ENCODE measurements around the gene RBFOX2. TPM values are rescaled to one million over a fixed set of nuclear protein-coding genes. Genes with fewer than 3 reads are reported as not detected.

The RBFOX2 gene
- total and polyA plus RNA-seq, 2 of the 8 experiments (the other 6 are each of a cell fraction or from before 2014, with no cell fraction given): 121 to 122 TPM

GRCh38 chr22:35835267-35835997 lies 193.2 kb downstream of the RBFOX2 start (continued):
- no peak for TF ChIP-seq CHD7 (IDR thresholded peaks at IDR 0.05; ENCODE audit: insufficient replicate concordance, low read length)

Measured in H1 (cell line).